NCI-H2029 treated with DMSO at 0.1 percent for 48 hours (cell line): ENCODE measurements around the gene GPC2.
A peak's percentile ranks its signal among the peaks of the same experiment; 100 is the strongest.
"Not testable (repeated sequence)": the region's sequence is repeated elsewhere in the genome, so short reads cannot be mapped to it uniquely, and the experiment has no call there.

Source experiments
- DNase-seq: peaks from one replicate; lab custom pipeline; 2025; lab: John Stamatoyannopoulos, UW

GPC2 gene

GRCh38 chr7:100177045-100178001 is at the start of gene GPC2, which contains the start of gene STAG3:
TSS of gene GPC2 (minus strand) at chr7:100177381. CDS start at chr7:100177199, 182 bp downstream.
TSS of gene STAG3 (plus strand) at chr7:100177918. CDS start at chr7:100180557, 2,639 bp downstream.
- DNase-seq: peak; percentile 90

- not testable (repeated sequence) for DNase-seq
Observed at GRCh38 chr7:100224891-100225290, 47.7 kb upstream of the GPC2 start.

- not testable (repeated sequence) for DNase-seq
Observed at GRCh38 chr7:100223376-100223927, 46.3 kb upstream of the GPC2 start.

GRCh38 chr7:100222445-100223132 is 45.4 kb upstream of the GPC2 start:
- no peak for DNase-seq

GRCh38 chr7:100221767-100222444 is 44.7 kb upstream of the GPC2 start:
- DNase-seq: no peak

- no peak for DNase-seq
Observed at GRCh38 chr7:100221231-100221718, 44.1 kb upstream of the GPC2 start.

GRCh38 chr7:100220586-100221230 is 43.5 kb upstream of the GPC2 start:
- DNase-seq: no peak

GRCh38 chr7:100219801-100220585 is 42.8 kb upstream of the GPC2 start, which contains the start of gene PVRIG:
TSS of gene PVRIG (plus strand) at chr7:100219949. CDS start at chr7:100219971, 22 bp downstream.
- not testable (repeated sequence) for DNase-seq

- no peak for DNase-seq
Observed at GRCh38 chr7:100219271-100219737, 42.1 kb upstream of the GPC2 start.

- DNase-seq: peak; percentile 30
Observed at GRCh38 chr7:100217934-100218333, 40.8 kb upstream of the GPC2 start.

GRCh38 chr7:100215895-100216294 is 38.7 kb upstream of the GPC2 start:
- DNase-seq: no peak

GRCh38 chr7:100214356-100214755 is 37.2 kb upstream of the GPC2 start:
- not testable (repeated sequence) for DNase-seq

- DNase-seq: no peak
Observed at GRCh38 chr7:100213672-100214071, 36.5 kb upstream of the GPC2 start.

GRCh38 chr7:100212631-100213286 is 35.6 kb upstream of the GPC2 start:
- DNase-seq: no peak

GRCh38 chr7:100211342-100211780 is 34.2 kb upstream of the GPC2 start:
- DNase-seq: no peak

GRCh38 chr7:100210805-100211204 is 33.6 kb upstream of the GPC2 start:
- DNase-seq: no peak

GRCh38 chr7:100209493-100209892 is 32.3 kb upstream of the GPC2 start:
- no peak for DNase-seq

- no peak for DNase-seq
Observed at GRCh38 chr7:100208911-100209408, 31.8 kb upstream of the GPC2 start.

- DNase-seq: no peak
Observed at GRCh38 chr7:100204454-100204853, 27.3 kb upstream of the GPC2 start.
